ENCODE data around the gene SLC16A6. TPM values are rescaled to one million over a fixed set of nuclear protein-coding genes. Genes with fewer than 3 reads are reported as not detected.
"Not testable (repeated sequence)": the region's sequence is repeated elsewhere in the genome, so short reads cannot be mapped to it uniquely, and the experiment has no call there.

Gene SLC16A6, protein sequence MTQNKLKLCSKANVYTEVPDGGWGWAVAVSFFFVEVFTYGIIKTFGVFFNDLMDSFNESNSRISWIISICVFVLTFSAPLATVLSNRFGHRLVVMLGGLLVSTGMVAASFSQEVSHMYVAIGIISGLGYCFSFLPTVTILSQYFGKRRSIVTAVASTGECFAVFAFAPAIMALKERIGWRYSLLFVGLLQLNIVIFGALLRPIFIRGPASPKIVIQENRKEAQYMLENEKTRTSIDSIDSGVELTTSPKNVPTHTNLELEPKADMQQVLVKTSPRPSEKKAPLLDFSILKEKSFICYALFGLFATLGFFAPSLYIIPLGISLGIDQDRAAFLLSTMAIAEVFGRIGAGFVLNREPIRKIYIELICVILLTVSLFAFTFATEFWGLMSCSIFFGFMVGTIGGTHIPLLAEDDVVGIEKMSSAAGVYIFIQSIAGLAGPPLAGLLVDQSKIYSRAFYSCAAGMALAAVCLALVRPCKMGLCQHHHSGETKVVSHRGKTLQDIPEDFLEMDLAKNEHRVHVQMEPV
- total RNA-seq: 1 to 10 TPM; 2.7 to 10.0 (median 5.1) TPM

DNA sequence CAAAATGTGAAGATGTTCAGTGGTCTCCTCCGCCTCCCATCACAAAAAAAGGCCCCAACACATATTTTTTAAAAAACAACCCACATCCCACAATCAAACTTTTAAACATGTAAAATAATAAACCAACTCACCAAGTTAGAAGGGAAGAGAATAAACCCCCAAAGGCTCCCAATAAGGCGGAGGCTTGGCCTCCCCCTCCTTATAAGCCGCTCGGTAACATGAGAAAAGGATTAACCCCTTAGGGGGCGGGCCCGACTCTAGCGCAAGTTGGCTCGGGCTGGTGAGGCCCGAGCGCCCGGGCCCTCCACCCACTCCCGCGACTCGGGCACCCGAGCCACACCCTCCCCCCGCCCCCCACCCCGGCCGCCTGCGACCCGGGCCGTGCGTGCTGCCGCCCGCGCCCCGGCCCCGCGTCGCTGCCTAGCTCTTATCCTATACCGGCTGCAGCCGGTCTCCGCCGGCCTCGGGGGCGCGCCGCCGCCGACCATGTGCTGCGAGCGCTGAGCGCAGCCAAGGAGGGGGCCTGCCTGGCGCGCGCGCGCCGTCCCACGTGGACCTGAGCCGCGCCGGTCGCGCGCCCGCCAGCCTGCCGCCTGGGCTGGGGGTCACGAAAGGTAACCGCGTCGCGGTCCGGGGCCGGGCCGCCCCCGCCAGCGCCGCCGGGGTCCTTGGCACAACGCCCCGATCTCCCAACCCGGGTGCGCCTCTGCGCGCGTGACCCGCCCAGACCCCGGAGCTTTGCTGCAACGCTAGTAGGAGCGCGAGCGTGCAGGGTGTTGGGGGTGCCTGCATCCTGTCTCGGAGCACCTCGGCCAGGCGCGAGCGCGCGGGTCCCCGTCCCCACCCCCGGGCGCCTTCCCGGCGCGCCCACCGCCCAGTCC, at the start of gene SLC16A6, which contains the start of gene ARSG:
TSS of gene SLC16A6 (minus strand) at position 173 of the 881 bp plus-strand sequence. CDS start 12,807 bp downstream, outside the sequence.
TSS of gene ARSG (plus strand) at position 541 of the 881 bp plus-strand sequence. CDS start 15,999 bp downstream, outside the sequence.
- TF ChIP-seq EP300 (IDR thresholded peaks at IDR 0.05): no peak
- TF ChIP-seq POLR2A (IDR thresholded peaks at IDR 0.05): no peak
- TF ChIP-seq, protein P1, sequence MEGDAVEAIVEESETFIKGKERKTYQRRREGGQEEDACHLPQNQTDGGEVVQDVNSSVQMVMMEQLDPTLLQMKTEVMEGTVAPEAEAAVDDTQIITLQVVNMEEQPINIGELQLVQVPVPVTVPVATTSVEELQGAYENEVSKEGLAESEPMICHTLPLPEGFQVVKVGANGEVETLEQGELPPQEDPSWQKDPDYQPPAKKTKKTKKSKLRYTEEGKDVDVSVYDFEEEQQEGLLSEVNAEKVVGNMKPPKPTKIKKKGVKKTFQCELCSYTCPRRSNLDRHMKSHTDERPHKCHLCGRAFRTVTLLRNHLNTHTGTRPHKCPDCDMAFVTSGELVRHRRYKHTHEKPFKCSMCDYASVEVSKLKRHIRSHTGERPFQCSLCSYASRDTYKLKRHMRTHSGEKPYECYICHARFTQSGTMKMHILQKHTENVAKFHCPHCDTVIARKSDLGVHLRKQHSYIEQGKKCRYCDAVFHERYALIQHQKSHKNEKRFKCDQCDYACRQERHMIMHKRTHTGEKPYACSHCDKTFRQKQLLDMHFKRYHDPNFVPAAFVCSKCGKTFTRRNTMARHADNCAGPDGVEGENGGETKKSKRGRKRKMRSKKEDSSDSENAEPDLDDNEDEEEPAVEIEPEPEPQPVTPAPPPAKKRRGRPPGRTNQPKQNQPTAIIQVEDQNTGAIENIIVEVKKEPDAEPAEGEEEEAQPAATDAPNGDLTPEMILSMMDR (IDR thresholded peaks at IDR 0.05): no peak
- TF ChIP-seq POLR2AphosphoS5 (IDR thresholded peaks at IDR 0.05): no peak
- Histone ChIP-seq H3K4me1 (peaks cover 50% of the 10 kb centered on the region), H3K27ac (peak within 1 kb of the TSS; percentile 85), H3K4me3 (peak within 1 kb of the TSS; percentile 83), H3K27me3 (no peaks in the 10 kb centered on the region), H3K9me3 (no peaks in the 10 kb centered on the region), H3K36me3 (no peaks in the 10 kb centered on the region)
- WGBS: 0% methylated on average over 4 of the region's 96 CpGs
- DNase-seq (ENCODE audit: low spot score in 2 of 2): no peak

DNA sequence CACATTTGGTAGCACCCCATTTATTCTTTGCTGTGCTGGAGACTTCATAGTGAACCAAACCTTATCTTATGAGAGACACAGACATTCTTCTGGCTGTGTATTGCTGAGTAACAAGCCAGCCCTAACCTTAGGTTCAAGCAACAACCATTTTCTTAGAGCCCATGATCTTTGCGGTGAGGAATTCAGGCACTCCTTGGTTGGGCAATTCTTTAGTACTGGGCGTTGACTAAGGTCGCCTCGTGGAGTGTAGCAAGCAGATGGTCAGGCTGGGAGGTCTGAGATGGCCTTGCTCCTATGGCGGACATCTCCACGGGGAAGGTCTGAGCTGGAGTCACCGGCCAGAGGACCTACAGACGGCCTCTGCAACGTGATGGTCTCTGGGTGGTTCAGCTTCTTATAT, 43.5 kb upstream of the SLC16A6 start:
- WGBS: 97% methylated on average over 9 of the region's 9 CpGs
- Histone ChIP-seq H3K9me3 (peaks cover 6% of the 10 kb centered on the region), H3K4me1 (no peaks in the 10 kb centered on the region), H3K36me3 (no peaks in the 10 kb centered on the region), H3K27ac (no peak overlapping the region), H3K27me3 (no peaks in the 10 kb centered on the region), H3K4me3 (no peak overlapping the region)
- DNase-seq (ENCODE audit: low spot score in 2 of 2): no peak
- TF ChIP-seq POLR2A (IDR thresholded peaks at IDR 0.05): no peak
- TF ChIP-seq, protein P1 (IDR thresholded peaks at IDR 0.05): no peak
- no peak for TF ChIP-seq EP300 (IDR thresholded peaks at IDR 0.05)
- TF ChIP-seq POLR2AphosphoS5 (IDR thresholded peaks at IDR 0.05): no peak

DNA sequence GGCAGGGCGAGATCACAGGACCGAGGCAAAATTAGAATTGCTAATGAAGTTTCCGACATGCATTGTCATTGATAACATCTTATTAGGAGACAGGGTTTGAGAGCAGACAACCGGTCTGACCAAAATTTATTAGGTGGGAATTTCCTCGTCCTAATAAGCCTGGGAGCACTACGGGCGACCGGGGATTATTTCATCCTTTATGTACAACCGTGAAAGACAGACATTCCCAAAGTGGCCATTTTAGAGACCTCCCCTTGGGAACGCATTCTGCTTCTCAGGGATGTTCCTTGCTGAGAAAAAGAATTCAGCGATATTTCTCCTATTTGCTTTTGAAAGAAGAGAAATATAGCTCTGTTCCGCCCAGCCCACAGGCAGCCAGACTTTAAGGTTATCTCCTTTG, 41.0 kb upstream of the SLC16A6 start:
- H3K4me3 ChIP-seq; H3K27me3 ChIP-seq; H3K9me3 ChIP-seq; H3K36me3 ChIP-seq; H3K27ac ChIP-seq; DNase-seq (ENCODE audit: low spot score in 2 of 2): not testable (repeated sequence)
- peaks cover 11% of the 10 kb centered on the region for H3K4me1 ChIP-seq
- WGBS: 96% methylated on average over 12 of the region's 12 CpGs

DNA sequence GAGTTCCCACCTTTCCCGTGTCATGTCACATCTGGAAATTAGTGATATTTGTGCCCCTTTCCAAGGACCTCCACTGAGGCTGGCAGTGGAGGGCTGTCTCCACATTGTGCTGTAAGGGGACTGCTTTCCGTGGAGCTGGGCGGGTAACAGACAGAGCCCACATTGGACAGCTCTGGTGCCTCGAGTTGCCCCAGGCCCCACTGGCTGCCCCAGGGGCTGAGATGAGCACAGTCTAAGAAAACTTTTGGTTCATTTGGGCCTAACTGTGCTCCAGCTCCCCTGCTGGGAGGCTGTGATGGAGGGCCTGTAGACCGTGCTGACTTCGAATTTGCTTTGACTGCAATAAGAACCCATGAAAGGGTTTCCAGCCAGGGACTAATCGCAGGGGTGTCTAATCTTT, 38.4 kb upstream of the SLC16A6 start:
- H3K36me3 ChIP-seq: no peaks in the 10 kb centered on the region
- no peaks in the 10 kb centered on the region for H3K27me3 ChIP-seq
- TF ChIP-seq EP300 (IDR thresholded peaks at IDR 0.05): no peak
- 84% methylated on average over 6 of the region's 7 CpGs for WGBS
- H3K27ac ChIP-seq: no peak overlapping the region
- H3K4me3 ChIP-seq: no peak overlapping the region
- H3K9me3 ChIP-seq: peaks cover 6% of the 10 kb centered on the region
- DNase-seq (ENCODE audit: low spot score in 2 of 2): no peak
- peaks cover 11% of the 10 kb centered on the region for H3K4me1 ChIP-seq

DNA sequence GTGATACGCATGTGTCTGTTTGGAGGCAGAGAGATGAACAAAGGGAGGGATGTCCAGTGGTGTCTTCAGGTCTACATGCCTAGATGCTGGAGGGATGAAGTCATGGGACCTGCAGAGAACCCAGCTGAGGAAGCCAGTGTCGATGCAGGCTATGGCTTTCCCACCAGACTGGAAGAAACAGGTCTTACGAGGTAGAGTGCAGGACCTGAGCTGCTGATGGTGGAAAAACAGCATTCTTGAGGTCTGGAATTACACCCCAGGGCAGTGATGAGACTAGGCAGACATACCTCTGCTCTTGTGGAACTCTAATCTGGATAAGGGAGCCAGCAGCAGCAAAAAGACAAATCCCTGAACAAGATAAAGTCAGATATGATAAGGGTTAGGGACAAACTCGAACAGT, 37.7 kb upstream of the SLC16A6 start:
- H3K36me3 ChIP-seq: no peaks in the 10 kb centered on the region
- H3K27ac ChIP-seq: no peak overlapping the region
- H3K9me3 ChIP-seq: peaks cover 6% of the 10 kb centered on the region
- 49% methylated on average over 4 of the region's 4 CpGs for WGBS
- DNase-seq (ENCODE audit: low spot score in 2 of 2): no peak
- no peak overlapping the region for H3K4me3 ChIP-seq
- no peaks in the 10 kb centered on the region for H3K27me3 ChIP-seq
- TF ChIP-seq EP300 (IDR thresholded peaks at IDR 0.05) (no peak), POLR2AphosphoS5 (IDR thresholded peaks at IDR 0.05) (no peak), POLR2A (IDR thresholded peaks at IDR 0.05) (no peak)
- TF ChIP-seq, protein P1 (IDR thresholded peaks at IDR 0.05): no peak
- peaks cover 11% of the 10 kb centered on the region for H3K4me1 ChIP-seq

All from suprapubic skin (tissue), 4 donors.